GM12892 (cell line): ENCODE measurements around the gene SHMT2.

ENCODE experiments used
- DNase-seq: peaks from one replicate; pipeline ENCODE4 v3.0.0; 2011; ENCODE audit not compliant: insufficient read length
- FAIRE-seq: peaks from 2 replicates; lab custom pipeline; 2011; peaks lifted over from hg19 to GRCh38; lab: Jason Lieb, UNC
- POLR2A ChIP-seq: IDR thresholded peaks from 2 replicates; pipeline ENCODE4 v1.6.1; 2011; ENCODE audit warnings: low read depth, low read length, control low read depth
- POLR2AphosphoS5 ChIP-seq: IDR thresholded peaks from 2 replicates; pipeline ENCODE4 v1.6.1; 2011; ENCODE audit warnings: low read depth, low read length, control low read depth
- TAF1 ChIP-seq: IDR thresholded peaks from 2 replicates; pipeline ENCODE4 v1.6.1; 2011; ENCODE audit warnings: low read depth, mild to moderate bottlenecking, control low read depth, low read length, borderline replicate concordance

Gene SHMT2

DNA sequence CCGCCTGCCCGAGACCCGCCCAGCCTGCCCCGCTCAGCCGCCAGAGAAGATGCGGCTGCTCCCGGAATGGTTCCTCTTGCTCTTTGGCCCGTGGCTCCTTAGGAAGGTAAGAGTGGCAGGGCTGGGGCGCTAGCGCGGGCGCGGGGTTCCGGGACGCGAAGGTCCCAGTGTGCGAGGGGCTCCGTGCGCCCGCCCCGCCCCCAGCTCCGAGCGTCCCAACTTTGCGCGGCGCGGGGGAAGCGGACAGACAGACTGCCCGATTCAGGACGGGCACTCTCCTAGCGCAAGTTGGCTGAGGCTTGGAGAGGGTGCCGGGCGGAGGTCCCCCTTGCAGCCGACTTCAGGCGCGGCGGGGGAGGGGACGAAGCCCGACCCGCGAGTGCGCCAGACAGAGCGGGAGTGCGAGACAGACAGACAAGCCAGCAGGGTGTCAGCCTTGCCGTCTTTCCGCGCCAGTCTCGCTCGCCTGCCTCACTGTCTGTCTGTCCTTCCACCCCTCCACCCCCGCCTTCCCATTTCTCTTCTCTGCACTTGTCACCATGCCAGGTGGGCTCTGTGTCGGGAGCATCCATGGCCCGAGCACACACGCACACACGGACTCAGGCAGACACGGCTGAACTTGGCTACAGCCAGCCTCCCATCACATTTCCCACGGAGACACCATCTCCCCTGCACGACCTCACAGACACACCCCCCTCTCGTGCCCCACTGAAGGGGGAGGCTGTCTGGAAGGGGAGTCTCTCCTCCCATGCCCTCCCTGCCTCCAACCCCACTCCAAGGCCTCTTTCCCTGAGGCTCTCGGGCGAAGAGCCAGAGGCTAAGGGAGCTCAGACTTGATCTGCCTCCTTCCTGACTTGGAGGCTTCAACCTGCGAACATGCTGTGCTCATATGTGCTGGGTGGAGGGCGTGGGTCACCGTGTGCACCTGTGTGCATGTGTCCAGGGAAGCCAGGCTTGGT is 12.3 kb upstream of the SHMT2 start:
- FAIRE-seq, result no peak
- no peak for DNase-seq
- no peak for TF ChIP-seq POLR2A
- TF ChIP-seq TAF1, result no peak
- TF ChIP-seq POLR2AphosphoS5, result no peak

GRCh38 chr12:57218030-57218853 is 11.3 kb upstream of the SHMT2 start:
- FAIRE-seq (no peak), DNase-seq (no peak)
- TF ChIP-seq POLR2AphosphoS5, result no peak
- no peak for TF ChIP-seq POLR2A
- TF ChIP-seq TAF1, result no peak

DNA sequence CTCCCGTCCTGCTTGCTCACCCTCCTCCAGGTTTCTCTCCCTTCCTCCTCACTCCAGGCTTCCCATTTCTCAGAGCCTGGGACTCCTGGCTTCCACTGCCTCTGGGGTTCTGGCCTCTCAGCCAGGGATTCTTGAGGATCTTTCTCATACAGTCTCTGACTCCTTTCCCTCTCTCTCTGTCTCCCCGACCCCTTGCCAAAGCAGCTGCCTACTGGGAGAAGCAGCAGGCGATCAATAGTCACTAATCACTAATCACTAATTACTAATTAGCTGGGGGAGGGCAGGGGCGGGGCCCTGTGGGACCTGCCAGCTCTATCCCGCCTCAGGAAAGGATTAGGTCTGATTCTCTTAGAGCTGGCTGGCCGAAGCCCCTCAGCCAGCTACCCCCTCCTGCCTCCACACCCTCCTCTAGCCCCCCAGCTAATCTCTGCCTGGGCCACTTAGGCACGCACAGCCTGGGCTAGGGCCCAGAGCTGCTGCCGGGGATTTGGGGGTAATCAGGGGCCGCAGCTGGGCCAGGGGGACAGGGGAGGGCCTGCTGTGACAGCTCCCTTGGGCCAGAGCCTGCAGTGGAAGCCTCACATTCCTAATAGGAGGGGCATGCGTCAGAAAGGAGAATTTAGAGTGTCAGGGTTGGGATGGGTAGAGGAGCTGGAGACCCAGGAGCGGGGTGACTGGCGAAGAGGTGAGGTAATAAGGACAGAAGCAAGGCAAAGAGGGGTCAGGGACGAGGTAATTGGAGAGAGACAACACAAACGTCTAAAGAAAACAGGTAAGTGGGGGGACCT is 10.1 kb upstream of the SHMT2 start:
- no peak for TF ChIP-seq TAF1
- no peak for TF ChIP-seq POLR2A
- no peak for TF ChIP-seq POLR2AphosphoS5
- no peak for FAIRE-seq
- no peak for DNase-seq

GRCh38 chr12:57219993-57220754 is 9.3 kb upstream of the SHMT2 start:
- FAIRE-seq (no peak), DNase-seq (no peak)
- TF ChIP-seq POLR2AphosphoS5, result no peak
- TF ChIP-seq POLR2A, result no peak
- TF ChIP-seq TAF1, result no peak

DNA sequence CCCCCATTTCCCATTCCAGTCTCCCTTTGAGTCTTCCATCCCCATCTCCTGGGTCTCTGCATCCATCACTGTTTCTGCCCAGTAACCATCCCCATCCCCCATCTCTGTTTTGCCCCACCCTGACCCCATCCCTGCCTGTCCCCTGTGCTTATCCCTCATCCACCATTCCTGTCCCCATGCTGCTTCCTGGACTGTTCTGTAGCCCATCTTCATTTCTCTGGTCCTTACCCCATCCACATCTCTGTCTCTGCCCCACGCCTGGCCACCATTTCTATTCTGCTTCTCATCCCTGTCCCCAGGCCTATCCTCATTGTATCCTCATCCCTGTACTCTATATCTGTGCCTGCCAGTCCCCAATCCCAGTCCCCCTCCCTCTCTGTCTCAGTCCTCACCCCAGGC is 8.7 kb upstream of the SHMT2 start:
- DNase-seq, result no peak
- TF ChIP-seq POLR2AphosphoS5 (no peak), TAF1 (no peak), POLR2A (no peak)
- FAIRE-seq, result no peak

GRCh38 chr12:57221169-57221917 is 8.2 kb upstream of the SHMT2 start:
- DNase-seq (no peak), FAIRE-seq (no peak)
- TF ChIP-seq POLR2AphosphoS5 (no peak), POLR2A (no peak), TAF1 (no peak)

DNA sequence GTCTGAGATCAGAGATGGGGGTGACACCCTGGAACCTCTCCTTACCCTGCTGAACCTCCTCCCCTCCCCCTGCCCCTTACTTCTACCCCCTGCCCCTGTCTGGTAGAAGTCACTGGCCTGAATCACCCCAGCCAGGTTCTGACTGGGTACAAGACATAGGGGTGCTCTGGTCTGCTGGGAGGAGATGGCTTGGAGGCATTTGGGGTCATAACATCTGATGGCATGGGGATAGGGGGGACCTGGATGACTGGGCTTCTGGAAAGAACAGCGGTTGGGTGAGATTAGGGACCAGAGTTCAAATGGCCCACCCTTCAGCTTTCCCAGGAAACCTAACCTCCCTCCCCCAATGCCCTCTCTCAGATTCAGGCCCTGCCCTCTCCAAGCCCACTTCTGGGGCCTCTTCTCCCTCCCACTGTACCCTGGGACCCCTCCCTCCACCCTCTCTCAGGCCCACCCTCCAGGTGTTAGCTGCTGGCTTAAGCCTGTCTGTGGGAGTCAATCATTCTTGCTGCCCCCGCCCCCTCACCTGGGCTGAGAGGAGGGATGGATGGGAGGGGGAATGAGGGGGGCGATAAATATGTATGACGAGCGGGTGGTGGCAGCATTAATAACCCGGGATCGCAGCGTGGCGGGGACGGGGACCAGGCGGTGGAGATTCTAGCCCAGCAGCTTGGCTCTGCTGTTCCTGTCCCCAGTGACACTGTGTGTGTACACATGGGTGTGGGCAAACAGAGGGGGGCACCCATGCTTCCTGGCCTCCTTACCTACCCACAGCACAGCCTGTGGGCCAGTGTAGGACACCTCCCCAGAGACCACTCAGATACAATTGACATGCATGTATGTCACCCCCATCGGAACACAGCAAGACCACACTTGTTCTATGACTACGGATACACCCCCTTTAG is 7.0 kb upstream of the SHMT2 start:
- TF ChIP-seq POLR2A, result no peak
- no peak for TF ChIP-seq POLR2AphosphoS5
- TF ChIP-seq TAF1, result no peak
- FAIRE-seq, result no peak
- DNase-seq, result no peak

DNA sequence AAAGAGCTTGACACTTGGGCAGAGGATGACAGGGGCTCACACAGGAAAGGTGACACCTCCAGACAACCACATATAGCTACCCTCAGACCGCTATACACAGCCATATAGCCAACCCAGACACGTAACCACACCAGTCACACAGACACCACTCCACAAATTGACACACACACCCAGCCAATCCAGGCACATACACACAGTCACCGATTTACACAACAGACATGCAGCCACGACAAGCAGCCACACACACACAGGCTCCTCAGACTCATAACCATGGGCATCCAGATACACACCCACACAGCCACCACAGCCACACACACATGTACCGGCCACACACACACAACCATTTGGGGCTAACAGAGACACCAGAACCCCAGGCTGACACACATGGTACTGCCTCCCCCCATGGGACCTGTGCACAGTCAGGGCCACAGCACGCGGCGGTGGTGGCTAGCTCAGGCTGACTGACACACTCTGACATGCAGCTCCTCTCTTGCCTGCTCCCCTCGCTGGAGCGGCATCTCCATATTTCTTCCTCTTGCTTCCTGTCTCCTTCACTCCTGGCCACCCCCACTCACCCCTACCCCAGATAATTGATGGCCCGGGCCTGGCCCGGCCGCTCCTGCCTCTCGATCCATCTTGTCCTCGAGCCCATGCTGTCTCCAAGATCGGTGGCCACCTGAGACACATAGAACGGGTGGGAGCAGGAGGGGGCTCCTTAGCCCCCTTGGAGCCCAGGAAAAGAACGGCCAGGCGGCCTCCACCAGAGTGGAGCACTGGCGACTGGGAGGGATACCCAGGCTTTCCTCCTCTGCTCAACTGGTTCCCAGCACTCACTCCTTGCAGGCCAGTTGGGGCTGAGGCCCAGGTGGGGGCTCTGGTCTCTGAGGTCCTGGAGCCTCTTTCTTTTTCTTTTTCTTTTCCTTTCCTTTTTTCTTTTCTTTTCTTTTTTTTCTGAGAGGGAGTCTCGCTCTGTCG is 6.0 kb upstream of the SHMT2 start:
- DNase-seq, result no peak
- FAIRE-seq, result no peak
- TF ChIP-seq POLR2AphosphoS5 (no peak), POLR2A (no peak), TAF1 (no peak)
